Prostate gland (tissue), 2 donors: ENCODE data around the gene DAPK1. TPM values are rescaled to one million over a fixed set of nuclear protein-coding genes. Genes with fewer than 3 reads are reported as not detected.
A peak's percentile ranks its signal among the peaks of the same experiment; 100 is the strongest.

ENCODE experiments used
- DNase-seq: peaks from one replicate; pipeline ENCODE4 v3.0.0-alpha.2; 2019; ENCODE audit warnings: low spot score
- H3K27ac ChIP-seq, 2 donors: fragments of 200-600 bp; sonication (generic); 2 replicates each; pipeline ENCODE4 v1.5.1; 2017 to 2019
- H3K27me3 ChIP-seq: fragments of 200-600 bp; sonication (generic); replicated peaks from 2 replicates; pipeline ENCODE4 v1.5.1; 2019; ENCODE audit not compliant: insufficient read depth
- H3K36me3 ChIP-seq, 2 donors: fragments of 200-600 bp; sonication (generic); 1 replicate in 1 of 2; 2 replicates in 1 of 2; pipeline versions ENCODE4 v1.5.1 to v1.8.1; 2017 to 2019
- H3K4me1 ChIP-seq: fragments of 200-600 bp; sonication (generic); replicated peaks from 2 replicates; pipeline ENCODE4 v1.5.1; 2019
- H3K4me3 ChIP-seq, 2 donors: fragments of 200-600 bp; sonication (generic); 2 replicates each; pipeline ENCODE4 v1.5.1; 2017 to 2019
- H3K9me3 ChIP-seq: fragments of 200-600 bp; sonication (generic); 2 replicates; pipeline ENCODE4 v1.5.1; 2017
- CTCF ChIP-seq, 4 experiments: fragments of 200-600 bp in 2 of 4; fragments of 450-650 bp in 2 of 4; sonication (generic) in 2 of 4; IDR thresholded peaks; 1 replicate in 3 of 4; 2 replicates in 1 of 4; pipeline ENCODE4 v1.5.1; 2016 to 2019; ENCODE audit warnings: antibody characterized with exemption in 4 of 4, mild to moderate bottlenecking in 2 of 4, moderate library complexity in 2 of 4
- POLR2A ChIP-seq: fragments of 450-650 bp; IDR thresholded peaks from one replicate; pipeline ENCODE4 v1.6.1; 2016; ENCODE audit warnings: antibody characterized with exemption, mild to moderate bottlenecking
- POLR2AphosphoS5 ChIP-seq: sonication (generic); formaldehyde crosslinking; IDR thresholded peaks from one replicate; pipeline ENCODE4 v1.6.1; 2017; ENCODE audit warnings: antibody characterized with exemption
- WGBS: methylation state at CpG from one replicate; pipeline ENCODE4 v1.1.5; 2018; 5-methylcytosine and 5-hydroxymethylcytosine counted together
- intact Hi-C: fragments of 100-400 bp; cut with DNase I; formaldehyde crosslinking; loops from one replicate; pipeline ENCODE4 v1.14.2; 2022
- total RNA-seq, 2 donors: library from RNA; depleted of rRNA; stranded (reverse); fragments of >200 nt; gene quantifications; one replicate each; pipeline ENCODE4 v1.1.0, GENCODE V29; 2016

DAPK1 gene
- total RNA-seq, 2 donors from 2014 or later = 13.9 to 39.1 TPM

- TF ChIP-seq POLR2A (no peak), CTCF (IDR thresholded peaks at IDR 0.05) (no peak), POLR2AphosphoS5 (no peak)
- peaks cover 5% of the 10 kb centered on the region for H3K4me1 ChIP-seq
- WGBS = 93% methylated on average over 9 of the region's 9 CpGs
- DNase-seq = no peak
- H3K36me3 ChIP-seq = no peaks in the 10 kb centered on the region
- H3K27me3 ChIP-seq = no peaks in the 10 kb centered on the region
- no peak overlapping the region for H3K4me3 ChIP-seq
- intact Hi-C loops = no loop called here
- H3K9me3 ChIP-seq = no peaks in the 10 kb centered on the region
- H3K27ac ChIP-seq = no peak overlapping the region
Observed at GRCh38 chr9:87567983-87568382, 70.3 kb downstream of the DAPK1 start.

- no peaks in the 10 kb centered on the region for H3K36me3 ChIP-seq
- DNase-seq = no peak
- intact Hi-C loops = no loop called here
- 94% methylated on average over 3 of the region's 3 CpGs for WGBS
- H3K27ac ChIP-seq = no peak overlapping the region
- no peaks in the 10 kb centered on the region for H3K9me3 ChIP-seq
- H3K4me3 ChIP-seq = no peak overlapping the region
- no peak for TF ChIP-seq POLR2AphosphoS5
- TF ChIP-seq POLR2A = no peak
- TF ChIP-seq CTCF (IDR thresholded peaks at IDR 0.05) = no peak
- H3K4me1 ChIP-seq = peaks cover 5% of the 10 kb centered on the region
- no peaks in the 10 kb centered on the region for H3K27me3 ChIP-seq
Observed at GRCh38 chr9:87568401-87568800, 70.7 kb downstream of the DAPK1 start.

- Histone ChIP-seq H3K9me3 (no peaks in the 10 kb centered on the region), H3K4me3 (no peak overlapping the region), H3K4me1 (peaks cover 5% of the 10 kb centered on the region), H3K36me3 (no peaks in the 10 kb centered on the region), H3K27ac (peak overlapping the region in 1 of 2 donors; percentile 67), H3K27me3 (no peaks in the 10 kb centered on the region)
- intact Hi-C loops = no loop called here
- TF ChIP-seq CTCF (IDR thresholded peaks at IDR 0.05) = no peak
- TF ChIP-seq POLR2A = no peak
- TF ChIP-seq POLR2AphosphoS5 = no peak
- 87% methylated on average over 6 of the region's 6 CpGs for WGBS
- no peak for DNase-seq
Observed at GRCh38 chr9:87569008-87569509, 71.4 kb downstream of the DAPK1 start.

GRCh38 chr9:87569518-87569917 lies 71.9 kb downstream of the DAPK1 start:
- intact Hi-C loops = no loop called here
- peaks cover 5% of the 10 kb centered on the region for H3K4me1 ChIP-seq
- no peak overlapping the region for H3K4me3 ChIP-seq
- WGBS = 25% methylated on average over 5 of the region's 5 CpGs
- TF ChIP-seq POLR2A (no peak), POLR2AphosphoS5 (no peak), CTCF (IDR thresholded peaks at IDR 0.05) (no peak)
- H3K27me3 ChIP-seq = no peaks in the 10 kb centered on the region
- H3K27ac ChIP-seq = peak overlapping the region; percentile 67 to 76
- no peaks in the 10 kb centered on the region for H3K36me3 ChIP-seq
- no peak for DNase-seq
- no peaks in the 10 kb centered on the region for H3K9me3 ChIP-seq

GRCh38 chr9:87570000-87570908 lies 72.6 kb downstream of the DAPK1 start:
- intact Hi-C loops = no loop called here
- peaks cover 5% of the 10 kb centered on the region for H3K4me1 ChIP-seq
- DNase-seq = no peak
- H3K27ac ChIP-seq = peak overlapping the region; percentile 67 to 76
- 39% methylated on average over 3 of the region's 3 CpGs for WGBS
- TF ChIP-seq CTCF (IDR thresholded peaks at IDR 0.05) = no peak
- TF ChIP-seq POLR2A = no peak
- no peak for TF ChIP-seq POLR2AphosphoS5
- H3K9me3 ChIP-seq = no peaks in the 10 kb centered on the region
- no peaks in the 10 kb centered on the region for H3K27me3 ChIP-seq
- H3K4me3 ChIP-seq = no peak overlapping the region
- H3K36me3 ChIP-seq = no peaks in the 10 kb centered on the region
